CD4-positive, alpha-beta T cell treated with Interleukin-17A for 4 hours (primary cell): Measurements from ENCODE around the gene SLA2.

Experiments used
- DNase-seq: peaks from one replicate; pipeline ENCODE4 v3.0.0-alpha.2; 2020; ENCODE audit warnings: mixed read lengths

Gene SLA2

DNA sequence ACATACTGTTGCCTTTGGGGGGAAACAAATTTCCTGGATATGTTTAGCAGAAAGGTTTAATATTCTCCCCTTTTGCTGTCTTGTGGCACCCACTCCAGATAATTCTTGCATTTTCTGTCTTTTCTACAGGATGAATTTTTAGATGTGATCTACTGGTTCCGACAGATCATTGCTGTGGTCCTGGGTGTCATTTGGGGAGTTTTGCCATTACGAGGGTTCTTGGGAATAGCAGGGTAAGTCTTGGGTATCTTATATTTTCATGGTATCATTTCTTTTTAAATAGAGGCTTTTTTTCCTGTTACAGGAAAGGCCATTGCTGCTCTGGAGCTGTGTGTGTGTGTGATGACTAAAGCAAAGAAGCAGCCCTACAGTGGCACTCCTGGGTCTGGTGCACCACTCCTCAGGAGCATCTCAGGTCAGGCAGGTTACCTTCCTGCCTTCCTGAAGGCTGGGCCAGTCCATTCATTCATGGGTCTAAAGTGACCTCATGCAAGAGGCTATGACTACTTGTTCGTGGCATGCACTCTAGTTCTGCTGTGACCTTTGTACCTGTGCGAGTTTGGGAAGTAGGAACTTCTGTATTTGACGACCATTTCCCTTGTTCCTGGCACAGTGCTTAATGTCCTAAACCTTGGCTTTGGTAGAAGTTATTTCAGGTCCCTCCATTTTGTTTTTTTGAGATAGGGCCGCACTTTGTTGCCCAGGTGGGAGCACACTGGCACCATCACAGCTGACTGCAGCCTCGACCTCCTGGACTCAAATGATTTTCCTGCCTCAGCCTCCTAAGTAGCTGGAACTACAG lies 38.2 kb downstream of the SLA2 start:
- DNase-seq: no peak

DNA sequence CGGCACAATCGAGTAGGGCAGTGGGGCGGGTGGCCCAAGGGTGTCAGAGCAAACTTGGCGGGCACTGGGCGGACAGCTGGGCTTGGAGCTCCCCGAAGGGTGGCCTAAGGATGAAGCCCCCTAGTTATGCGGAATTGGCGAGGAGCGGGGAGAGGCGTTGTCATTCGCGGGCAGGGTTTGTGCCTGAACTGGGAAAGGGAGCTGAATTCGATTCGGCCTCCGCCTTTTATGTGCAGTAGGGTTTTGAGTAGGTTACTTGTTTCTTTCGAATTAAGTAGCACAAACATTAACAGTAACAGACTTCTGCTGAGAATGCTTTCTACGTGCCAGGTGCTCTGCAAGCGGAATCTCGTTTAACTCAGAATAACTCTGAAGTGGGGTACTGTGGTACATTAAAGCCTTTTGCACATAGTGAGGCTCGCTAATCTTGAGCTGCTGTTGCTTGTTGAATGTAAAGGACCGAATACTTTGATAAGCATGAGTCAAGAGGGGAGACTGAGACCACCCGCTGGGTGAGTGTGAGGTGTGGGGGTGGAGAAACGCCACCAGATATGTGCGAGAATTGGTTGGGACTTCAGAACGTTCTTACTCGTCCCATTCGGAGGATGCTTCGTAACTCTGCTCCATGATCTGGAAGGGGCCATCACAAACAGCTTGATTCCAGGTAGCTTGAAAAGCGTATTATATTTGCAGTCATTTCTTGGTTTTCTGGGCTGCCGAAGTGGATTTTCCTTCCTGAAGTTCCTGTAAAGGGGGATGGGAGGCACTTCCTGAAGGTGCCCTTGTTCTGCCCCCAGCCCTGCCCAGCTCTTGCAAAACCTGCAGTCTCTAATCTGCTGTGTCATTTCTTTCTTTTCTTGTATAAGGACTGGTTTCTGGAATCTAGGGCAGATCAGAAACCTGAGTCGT lies 39.6 kb downstream of the SLA2 start:
- no peak for DNase-seq

DNA sequence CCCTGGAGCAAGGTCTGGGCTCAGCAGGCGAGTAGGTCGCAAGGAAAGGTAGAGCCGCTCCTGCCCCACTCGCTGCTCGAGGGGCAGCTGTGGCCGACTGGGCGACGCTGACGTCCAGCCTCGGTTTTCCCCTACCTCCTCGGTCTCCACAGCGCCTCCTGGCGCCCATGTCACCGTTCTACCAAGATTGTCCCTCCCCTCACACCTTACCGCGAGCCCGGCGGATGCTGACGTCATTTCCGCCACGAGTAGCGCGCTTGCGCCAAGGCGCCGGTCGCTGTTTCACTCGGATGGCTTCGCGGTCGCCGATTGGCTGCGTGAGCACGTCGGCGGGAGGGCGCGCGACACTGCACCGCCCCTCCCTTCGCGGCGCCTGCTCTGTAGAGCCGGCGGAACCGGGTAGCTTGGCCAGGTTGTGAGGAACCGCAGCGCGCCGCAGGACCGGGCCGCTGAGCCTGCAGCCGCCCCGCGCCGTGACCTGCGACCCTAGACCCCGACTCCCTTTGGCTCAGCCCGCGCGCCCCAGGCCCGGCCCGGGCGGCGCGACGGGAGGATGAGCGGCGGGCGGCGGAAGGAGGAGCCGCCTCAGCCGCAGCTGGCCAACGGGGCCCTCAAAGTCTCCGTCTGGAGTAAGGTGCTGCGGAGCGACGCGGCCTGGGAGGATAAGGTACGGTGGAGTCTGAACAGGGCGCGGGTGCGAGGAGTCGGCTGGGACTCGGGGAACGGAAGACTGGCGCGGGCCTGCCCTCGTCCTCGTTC lies 40.4 kb downstream of the SLA2 start, which contains the start of gene RAB5IF:
Gene RAB5IF, plus strand, starts transcription at position 381 of the 759 bp plus-strand sequence. Its CDS starts 173 bp downstream, at position 554.
- peak; percentile 99 for DNase-seq

DNA sequence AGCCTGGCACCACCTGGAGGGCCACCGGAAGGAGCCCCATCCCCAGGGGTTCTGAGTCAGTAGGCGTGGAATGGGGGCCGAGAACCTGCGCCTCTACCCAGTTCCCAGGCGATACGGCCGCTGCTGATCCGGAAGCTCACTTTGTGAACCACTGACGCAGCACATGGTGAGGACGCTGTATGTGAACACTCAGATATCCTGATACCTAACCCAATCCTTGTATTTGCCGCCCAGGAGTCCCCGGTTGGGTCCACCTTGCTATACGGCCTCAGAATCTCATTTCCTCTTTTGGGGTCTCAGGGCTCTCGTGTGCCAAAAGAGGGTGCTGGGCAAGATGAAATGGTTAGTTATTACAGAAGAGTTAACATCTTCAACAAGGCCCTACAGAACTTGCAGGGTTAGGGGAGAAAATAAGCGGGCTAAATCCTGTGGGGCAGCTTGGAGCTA lies 41.0 kb downstream of the SLA2 start:
- peak; percentile 64 for DNase-seq

DNA sequence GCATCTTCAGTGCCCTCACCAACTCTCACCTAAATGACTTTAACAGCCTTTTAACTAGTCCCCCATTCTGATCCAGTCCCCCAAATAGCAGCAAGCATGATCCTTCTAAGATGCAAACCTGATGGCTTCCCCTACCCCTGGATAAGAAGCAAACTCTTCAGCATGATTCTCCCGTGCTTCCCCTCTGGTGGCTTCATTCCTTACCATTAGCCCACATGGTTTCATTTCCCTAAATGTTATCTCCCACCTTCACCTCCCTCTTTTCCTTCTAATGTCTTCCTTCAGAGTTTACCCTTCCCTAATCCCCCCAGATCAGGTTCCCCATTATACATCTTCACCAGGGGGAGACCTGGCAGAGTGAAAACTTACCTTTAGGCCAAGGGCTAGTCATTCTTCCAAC lies 44.5 kb downstream of the SLA2 start:
- DNase-seq: no peak

DNA sequence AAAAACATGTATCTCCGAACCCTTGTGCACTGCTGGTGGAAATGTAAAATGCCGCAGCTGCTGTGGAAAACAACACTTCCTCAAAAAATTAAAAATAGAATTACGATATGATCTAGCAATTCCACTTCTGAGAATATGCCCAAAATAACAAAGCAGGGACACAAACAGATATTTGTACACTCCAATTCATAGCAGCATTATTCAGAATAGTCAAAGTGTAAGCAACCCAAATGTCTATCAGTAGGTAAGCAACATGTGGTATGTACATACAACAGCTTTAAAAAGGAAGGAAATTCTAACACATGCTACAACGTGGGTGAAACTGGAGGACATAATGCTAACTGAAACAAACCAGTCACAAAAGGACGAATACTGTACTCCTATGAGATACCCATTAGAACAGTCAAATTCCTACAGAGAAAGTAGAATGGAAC lies 46.1 kb downstream of the SLA2 start:
- DNase-seq: no peak

DNA sequence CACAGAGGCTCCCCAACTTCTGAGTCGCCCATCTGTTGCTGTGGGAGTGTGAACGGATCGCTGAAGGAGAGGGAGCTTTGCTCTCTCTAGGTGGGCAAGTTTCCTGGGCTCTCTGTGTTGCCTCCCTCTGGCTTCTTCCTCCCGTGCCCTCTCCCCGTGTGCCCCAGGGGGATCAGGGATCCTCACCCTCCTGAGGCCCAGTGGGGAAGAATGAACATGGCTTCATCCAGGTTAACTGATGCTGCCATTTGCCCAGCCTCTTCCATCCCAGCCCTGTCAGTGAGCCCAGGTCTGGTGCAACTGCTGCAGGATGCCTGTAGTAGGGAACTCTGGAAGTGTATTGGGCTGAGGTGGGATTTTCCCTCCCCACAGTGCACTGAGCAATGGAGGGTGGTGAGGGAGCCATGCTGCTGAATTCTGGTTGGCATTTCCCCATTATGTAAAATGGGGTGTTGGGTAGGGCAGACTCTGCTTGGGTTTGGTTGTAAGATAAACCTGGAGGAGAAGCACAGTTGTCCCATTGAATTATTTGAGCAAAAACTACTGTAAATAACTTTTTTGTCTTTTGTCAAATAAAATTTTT lies 52.6 kb downstream of the SLA2 start:
- DNase-seq: no peak

DNA sequence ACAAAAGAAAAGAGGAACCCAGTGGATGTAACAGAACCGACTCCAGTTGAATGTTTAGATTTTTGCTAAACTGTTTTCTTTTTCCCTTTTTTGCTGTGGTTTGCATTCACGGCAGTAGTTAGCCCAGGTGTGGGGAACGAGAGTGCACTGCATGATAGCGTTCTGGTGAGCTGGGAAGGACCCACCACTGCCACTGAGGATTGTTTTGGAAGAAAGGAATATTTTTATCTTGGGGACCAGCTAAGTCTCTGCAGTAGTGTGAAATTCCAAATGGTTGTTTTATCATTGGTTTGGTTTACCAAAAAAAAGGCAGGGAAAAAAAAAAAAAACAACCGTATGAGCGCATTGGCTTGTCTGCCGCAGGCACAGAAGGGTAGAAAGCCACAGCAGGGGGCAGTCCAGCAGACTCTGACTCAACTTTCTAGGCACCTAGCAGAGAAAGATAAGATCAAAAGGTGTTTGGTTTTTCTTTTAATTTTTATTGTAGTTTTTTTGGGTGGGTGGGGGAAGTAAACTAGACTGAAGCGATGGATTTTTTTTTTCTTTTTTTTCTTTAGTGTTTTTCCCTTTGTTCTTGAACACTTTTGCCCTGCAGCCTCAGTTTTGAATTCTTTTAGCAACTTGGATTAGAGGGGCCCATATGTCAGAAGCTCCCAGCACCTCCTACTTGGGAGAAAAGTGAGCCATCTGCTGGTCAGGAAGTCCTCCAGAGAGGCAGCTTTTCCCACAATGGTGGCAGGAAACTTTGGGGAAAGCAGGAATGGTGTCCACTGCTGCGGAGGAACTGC lies 53.9 kb downstream of the SLA2 start:
- DNase-seq: peak; percentile 71

DNA sequence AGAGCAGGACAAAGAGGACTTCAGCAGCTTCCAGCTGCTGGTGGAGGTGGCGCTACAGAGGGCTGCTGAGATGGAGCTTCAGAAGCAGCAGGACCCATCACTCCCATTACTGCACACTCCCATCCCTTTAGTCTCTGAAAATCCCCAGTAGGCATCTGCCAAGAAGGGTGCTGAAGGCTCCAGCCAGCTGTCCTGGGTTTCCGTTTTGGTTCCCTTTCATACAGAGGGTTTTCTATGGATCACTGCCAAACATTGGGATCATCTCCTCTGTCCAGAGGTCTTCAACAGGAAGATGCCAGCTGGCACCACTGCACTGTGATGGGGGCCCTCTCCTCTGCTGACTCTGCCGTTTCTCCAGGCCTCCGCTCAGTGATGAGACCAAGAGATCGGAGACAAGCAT lies 54.7 kb downstream of the SLA2 start:
- no peak for DNase-seq

DNA sequence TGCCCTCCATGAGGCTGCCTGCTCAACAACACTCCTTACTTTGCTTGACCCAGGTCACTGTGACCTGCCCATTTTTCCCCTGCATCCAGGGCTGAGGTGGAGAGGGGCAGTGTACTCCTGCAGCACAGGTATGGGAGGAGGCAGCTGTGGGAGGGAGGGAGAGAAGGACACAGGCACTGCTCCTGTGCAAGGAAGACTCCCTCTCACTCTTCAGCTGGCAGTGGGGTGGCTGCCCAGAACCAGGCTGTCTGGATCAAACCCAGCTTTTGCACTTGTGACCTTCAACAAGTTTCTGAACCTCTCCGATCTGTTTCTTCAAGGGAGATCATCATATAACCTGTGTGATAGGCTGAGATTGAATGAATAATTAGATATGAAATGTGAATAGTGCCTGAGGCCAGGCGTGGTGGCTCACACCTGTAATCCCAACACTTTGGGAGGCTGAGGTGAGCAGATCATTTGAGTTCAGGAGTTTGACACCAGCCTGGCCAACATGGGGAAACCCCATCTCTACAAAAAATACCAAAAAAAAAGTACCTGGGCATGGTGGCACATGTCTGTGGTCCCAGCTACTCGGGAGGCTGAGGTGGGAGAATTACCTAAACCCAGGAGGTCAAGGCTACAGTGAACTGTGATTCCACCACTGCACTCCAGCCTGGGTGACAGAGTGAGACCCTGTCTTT lies 58.5 kb downstream of the SLA2 start:
- DNase-seq: no peak

DNA sequence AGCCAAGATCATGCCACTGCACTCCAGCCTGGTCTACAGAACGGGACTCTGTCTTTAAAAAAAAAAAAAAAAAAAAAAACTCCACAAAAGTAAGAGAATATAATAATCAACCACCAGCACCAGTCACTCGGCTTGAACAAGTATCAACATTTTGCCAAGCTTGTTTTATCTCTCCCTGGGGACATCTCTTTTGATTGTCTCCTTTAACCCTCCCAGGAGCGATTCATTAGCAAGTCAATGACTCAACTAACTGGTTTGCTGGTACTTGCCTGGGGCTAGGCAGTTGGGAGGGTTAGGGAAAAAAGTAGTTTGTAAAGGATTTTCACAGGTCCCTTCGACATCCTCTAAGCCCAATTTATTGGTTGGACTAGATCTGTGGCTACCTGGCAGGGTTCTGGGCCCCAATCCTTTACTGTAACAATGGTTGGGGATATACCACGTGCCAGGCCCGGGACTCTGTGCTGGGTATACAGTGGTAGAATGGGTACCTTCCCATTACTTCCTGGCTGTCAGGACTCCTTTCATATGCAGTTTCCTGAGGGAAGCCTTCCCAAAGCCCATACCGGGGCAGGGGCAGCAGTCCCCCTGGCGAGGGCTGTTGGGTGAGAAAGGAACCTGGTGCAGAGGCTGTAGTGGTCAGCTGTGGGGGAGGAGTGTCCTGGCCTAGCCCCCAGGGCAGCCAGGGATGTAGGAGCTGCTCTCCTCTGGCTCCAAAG lies 60.4 kb downstream of the SLA2 start:
- DNase-seq: no peak

DNA sequence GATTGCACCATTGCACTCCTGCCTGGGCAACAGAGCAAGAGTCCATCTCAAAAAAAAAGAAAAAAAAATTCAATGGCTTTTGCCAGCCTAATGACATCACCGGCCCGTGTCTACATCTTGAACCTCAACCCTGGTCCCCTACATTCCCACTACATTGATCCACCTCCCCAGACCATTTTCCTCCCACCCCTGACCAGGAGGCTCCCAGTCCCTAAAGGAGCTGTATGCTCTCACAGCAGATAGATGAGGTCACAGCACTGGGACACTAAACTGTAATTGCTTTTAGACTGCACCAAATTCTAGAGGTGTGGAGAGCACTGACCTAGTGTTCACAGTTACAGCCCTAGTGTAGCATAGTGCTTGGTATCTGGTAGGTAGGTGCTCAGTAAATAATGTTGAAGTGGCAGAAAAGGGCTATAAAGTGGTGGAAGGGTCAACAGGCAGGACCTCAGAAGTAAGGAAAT lies 61.9 kb downstream of the SLA2 start:
- DNase-seq: no peak

DNA sequence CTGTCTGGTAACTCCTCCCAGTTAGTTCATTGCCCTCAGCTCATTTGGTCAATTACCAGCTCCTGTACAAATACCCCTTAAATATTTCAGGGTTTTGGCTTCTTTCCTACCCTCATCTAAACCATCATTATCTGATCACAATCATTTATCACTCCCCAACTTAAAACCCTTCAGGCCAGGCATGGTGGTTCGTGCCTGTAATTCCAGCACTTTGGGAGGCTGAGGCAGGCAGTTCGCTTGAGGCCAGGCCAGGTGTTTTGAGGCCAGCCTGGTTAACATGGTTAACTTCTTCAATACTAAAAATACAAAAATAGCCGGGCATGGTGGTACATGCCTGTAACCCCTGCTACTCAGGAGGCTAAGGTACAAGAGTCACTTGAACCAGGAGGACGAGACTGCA lies 63.2 kb downstream of the SLA2 start:
- no peak for DNase-seq

DNA sequence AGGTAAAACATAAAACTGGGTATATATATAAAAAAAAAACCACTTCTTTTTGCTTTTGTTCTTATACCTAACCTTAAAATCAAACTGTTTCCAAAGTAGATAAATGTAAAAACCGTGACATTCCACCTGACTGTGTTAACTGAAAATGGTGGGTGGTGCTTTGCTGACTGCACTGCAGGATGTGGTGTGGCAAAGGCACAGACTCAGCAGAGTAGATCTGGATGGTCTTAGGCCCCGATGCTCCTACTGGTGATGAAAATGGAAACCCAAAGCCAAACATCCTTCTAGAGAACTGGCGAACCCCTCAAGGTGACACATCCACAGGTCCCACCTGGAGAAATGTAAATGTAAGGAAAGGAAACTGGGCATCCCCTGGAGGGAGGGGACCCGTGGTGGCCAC lies 63.7 kb downstream of the SLA2 start:
- peak; percentile 29 for DNase-seq

DNA sequence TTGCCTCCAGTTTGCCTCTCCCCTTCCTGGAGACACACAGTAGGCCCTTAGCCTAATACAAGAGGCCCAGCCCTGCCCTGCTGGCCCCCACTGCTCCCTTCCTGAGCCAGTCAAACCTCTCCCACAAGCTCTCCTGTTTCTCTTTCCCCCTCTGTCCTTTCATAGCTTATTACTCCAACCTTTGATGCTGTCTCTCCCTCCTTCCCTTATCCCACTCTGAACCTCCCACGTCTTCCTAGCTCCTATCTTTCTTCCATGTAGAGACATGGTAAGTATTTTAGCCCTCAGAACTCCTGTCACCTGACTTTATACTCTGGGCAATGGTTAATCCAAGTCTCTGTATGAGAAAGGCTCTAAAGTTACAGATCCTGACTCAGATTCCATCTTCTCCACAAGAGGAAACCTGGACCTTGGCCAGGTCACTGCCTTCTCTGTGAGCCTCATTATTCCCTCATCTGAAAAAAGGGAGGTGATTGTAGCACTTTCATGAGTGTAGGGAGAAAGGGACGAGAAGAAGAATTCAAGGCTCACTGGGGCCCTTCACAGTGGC lies 65.9 kb downstream of the SLA2 start:
- no peak for DNase-seq

DNA sequence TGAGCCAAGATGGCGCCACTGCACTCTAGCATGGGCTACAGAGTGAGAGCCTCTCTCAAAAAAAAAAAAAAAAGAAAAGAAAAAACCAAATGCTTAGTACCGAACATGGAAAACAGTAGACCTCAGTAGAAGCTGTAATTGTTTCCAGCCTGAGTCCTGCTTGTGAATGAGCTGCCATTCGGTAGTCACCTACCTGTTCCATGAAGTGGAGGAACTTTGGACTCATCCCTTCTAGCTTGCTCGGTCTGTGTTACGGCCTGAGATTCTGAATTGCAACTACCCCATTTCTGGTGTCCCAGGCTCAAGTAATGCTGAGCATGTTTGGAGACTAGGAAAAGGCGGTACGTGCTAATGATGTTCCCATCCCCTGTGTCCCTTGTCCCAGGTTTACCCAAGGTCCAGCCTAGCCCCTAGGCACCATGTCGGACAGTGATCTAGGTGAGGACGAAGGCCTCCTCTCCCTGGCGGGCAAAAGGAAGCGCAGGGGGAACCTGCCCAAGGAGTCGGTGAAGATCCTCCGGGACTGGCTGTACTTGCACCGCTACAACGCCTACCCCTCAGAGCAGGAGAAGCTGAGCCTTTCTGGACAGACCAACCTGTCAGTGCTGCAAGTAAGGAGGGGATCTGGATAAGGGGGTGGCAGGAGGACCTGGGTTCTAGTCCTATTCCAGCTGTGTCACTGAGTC lies 67.5 kb downstream of the SLA2 start:
- no peak for DNase-seq

DNA sequence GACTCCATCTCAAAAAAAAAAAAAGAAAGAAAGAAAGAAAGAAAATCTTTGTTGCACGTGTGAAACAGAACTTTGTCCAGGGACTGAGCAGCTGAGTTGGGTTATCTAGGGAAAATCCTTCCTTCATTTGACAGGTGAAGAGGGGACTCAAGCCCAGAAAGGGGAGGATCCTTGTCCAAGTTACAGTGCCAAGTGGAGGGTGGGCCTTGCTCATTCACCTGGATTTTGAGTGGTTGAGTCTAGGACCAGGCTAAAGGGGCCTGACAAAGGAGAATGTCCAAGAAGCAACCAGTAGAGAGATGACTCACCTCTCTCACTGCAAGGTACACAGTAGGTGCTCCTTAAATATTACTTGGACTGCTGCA lies 69.9 kb downstream of the SLA2 start:
- no peak for DNase-seq

DNA sequence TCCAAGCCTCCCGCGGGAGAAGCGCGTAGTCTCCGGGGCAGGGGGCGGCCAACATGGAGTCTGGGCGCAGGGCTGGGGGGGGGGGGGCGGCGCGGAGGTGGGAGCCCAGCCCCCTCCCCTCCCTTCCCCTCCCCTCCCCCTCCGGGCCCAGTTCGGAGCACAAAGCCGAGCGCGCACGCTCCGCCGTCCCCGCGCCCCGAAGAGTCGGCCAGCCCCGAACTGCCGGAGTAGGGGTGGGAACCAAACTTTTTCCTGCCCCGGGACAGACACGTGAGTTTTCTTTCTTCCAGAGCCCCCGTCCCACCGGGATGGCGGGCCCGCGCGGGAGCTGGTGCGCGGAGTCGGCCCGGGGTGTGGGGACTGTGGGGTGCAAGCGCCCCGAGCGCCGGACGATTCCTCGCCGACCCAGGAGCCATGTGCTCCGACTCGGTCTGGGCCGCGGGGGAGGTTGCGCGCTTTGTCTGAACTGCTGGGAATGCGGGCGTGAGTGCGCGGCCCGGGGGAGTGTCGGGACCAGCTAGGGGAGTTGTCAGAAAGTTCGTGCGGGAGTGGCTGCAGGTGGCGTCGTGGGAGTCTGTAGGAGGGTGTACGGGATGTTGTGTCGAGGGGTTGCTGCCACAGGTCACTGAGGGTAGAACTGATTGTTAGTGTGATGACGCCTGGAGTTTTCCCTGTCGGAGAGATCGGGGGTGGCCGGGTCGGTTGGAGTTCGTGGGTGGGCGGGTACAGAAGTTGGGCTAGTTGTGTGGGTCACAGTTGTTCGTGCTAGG lies 71.4 kb downstream of the SLA2 start:
- peak; percentile 67 for DNase-seq
